ENCODE data around the gene AGFG2. TPM values are rescaled to one million over a fixed set of nuclear protein-coding genes. Genes with fewer than 3 reads are reported as not detected.

The AGFG2 gene
- total RNA-seq, 1 donor from 2014 or later: 6.2 TPM

GRCh38 chr7:100572949-100573675, 34.1 kb downstream of the AGFG2 start:
- H3K4me1 ChIP-seq (ENCODE audit: insufficient read depth, low read length): peaks cover 24% of the 10 kb centered on the region
- H3K27ac ChIP-seq (ENCODE audit: low read depth, low read length): no peak overlapping the region
- no peak overlapping the region for H3K9ac ChIP-seq (ENCODE audit: low read length)
- H3K27ac Mint-ChIP-seq (ENCODE audit: unreplicated experiment): no peak overlapping the region
- no peaks in the 10 kb centered on the region for H3K79me2 ChIP-seq (ENCODE audit: insufficient read depth, low read length)
- no peak overlapping the region for H3K4me3 ChIP-seq (ENCODE audit: insufficient read depth, low read depth, low read length)
- no peaks in the 10 kb centered on the region for H3K9me3 Mint-ChIP-seq (ENCODE audit: unreplicated experiment)
- H3K27me3 Mint-ChIP-seq (ENCODE audit: low read depth, unreplicated experiment): peaks cover 5% of the 10 kb centered on the region
- H3K36me3 ChIP-seq (ENCODE audit: insufficient read depth, low read length): no peaks in the 10 kb centered on the region
- no peaks in the 10 kb centered on the region for H3K9me3 ChIP-seq (ENCODE audit: insufficient read depth, low read depth, low read length)
- no peaks in the 10 kb centered on the region for H3K27me3 ChIP-seq (ENCODE audit: insufficient read depth, low read length)
- H3K4me2 ChIP-seq (ENCODE audit: low read length): no peak overlapping the region
- no peak for TF ChIP-seq EZH2 (IDR thresholded peaks at IDR 0.05; ENCODE audit: insufficient read depth, low read length)
- TF ChIP-seq, protein P1, sequence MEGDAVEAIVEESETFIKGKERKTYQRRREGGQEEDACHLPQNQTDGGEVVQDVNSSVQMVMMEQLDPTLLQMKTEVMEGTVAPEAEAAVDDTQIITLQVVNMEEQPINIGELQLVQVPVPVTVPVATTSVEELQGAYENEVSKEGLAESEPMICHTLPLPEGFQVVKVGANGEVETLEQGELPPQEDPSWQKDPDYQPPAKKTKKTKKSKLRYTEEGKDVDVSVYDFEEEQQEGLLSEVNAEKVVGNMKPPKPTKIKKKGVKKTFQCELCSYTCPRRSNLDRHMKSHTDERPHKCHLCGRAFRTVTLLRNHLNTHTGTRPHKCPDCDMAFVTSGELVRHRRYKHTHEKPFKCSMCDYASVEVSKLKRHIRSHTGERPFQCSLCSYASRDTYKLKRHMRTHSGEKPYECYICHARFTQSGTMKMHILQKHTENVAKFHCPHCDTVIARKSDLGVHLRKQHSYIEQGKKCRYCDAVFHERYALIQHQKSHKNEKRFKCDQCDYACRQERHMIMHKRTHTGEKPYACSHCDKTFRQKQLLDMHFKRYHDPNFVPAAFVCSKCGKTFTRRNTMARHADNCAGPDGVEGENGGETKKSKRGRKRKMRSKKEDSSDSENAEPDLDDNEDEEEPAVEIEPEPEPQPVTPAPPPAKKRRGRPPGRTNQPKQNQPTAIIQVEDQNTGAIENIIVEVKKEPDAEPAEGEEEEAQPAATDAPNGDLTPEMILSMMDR (IDR thresholded peaks at IDR 0.05; ENCODE audit: insufficient read depth, low read depth, low read length): no peak
- no peaks in the 10 kb centered on the region for H4K20me1 ChIP-seq (ENCODE audit: insufficient read depth, low read length)
- peaks cover 4% of the 10 kb centered on the region for H3K36me3 Mint-ChIP-seq (ENCODE audit: low read depth, unreplicated experiment)
- DNase-seq (ENCODE audit: low read depth) (no peak), FAIRE-seq (no peak)
- H3K4me1 Mint-ChIP-seq (ENCODE audit: low read depth, unreplicated experiment): peaks cover 6% of the 10 kb centered on the region
- no peak overlapping the region for H2AFZ ChIP-seq (ENCODE audit: low read depth, low read length)
- no peak overlapping the region for H3K4me3 Mint-ChIP-seq (ENCODE audit: unreplicated experiment)

- Mint-ChIP-seq H3K27me3 (ENCODE audit: low read depth, unreplicated experiment) (peaks cover 5% of the 10 kb centered on the region), H3K36me3 (ENCODE audit: low read depth, unreplicated experiment) (peaks cover 6% of the 10 kb centered on the region), H3K4me3 (ENCODE audit: unreplicated experiment) (no peak within 1 kb of the TSS), H3K27ac (ENCODE audit: unreplicated experiment) (no peak within 1 kb of the TSS), H3K4me1 (ENCODE audit: low read depth, unreplicated experiment) (peaks cover 6% of the 10 kb centered on the region), H3K9me3 (ENCODE audit: unreplicated experiment) (no peaks in the 10 kb centered on the region)
- FAIRE-seq: no peak
- no peak for DNase-seq (ENCODE audit: low read depth)
- Histone ChIP-seq H3K27ac (ENCODE audit: low read depth, low read length) (no peak within 1 kb of the TSS), H3K4me1 (ENCODE audit: insufficient read depth, low read length) (peaks cover 24% of the 10 kb centered on the region), H2AFZ (ENCODE audit: low read depth, low read length) (no peak within 1 kb of the TSS), H3K9ac (ENCODE audit: low read length) (no peak within 1 kb of the TSS), H3K4me2 (ENCODE audit: low read length) (no peak within 1 kb of the TSS), H4K20me1 (ENCODE audit: insufficient read depth, low read length) (no peaks in the 10 kb centered on the region), H3K4me3 (ENCODE audit: insufficient read depth, low read depth, low read length) (no peak within 1 kb of the TSS), H3K79me2 (ENCODE audit: insufficient read depth, low read length) (no peaks in the 10 kb centered on the region), H3K27me3 (ENCODE audit: insufficient read depth, low read length) (no peaks in the 10 kb centered on the region), H3K9me3 (ENCODE audit: insufficient read depth, low read depth, low read length) (no peaks in the 10 kb centered on the region), H3K36me3 (ENCODE audit: insufficient read depth, low read length) (no peaks in the 10 kb centered on the region)
- TF ChIP-seq, protein P1 (IDR thresholded peaks at IDR 0.05; ENCODE audit: insufficient read depth, low read depth, low read length): no peak
- no peak for TF ChIP-seq EZH2 (IDR thresholded peaks at IDR 0.05; ENCODE audit: insufficient read depth, low read length)
These were observed 34.8 kb downstream of the AGFG2 start, which contains the start of gene SAP25 for GRCh38 chr7:100573691-100574361. TSS of gene SAP25 (minus strand) at chr7:100573900. CDS start at chr7:100573742, 158 bp downstream.
